B cell (primary cell): ENCODE results near the gene ARHGDIB.

Experiments
- EZH2 ChIP-seq: IDR thresholded peaks from 2 replicates; pipeline ENCODE4 v1.6.1; 2012; ENCODE audit warnings: borderline replicate concordance, low read depth, mild to moderate bottlenecking, moderate library complexity, low read length; ENCODE audit not compliant: insufficient read depth, poor library complexity, severe bottlenecking
- TF ChIP-seq, protein P1 (sequence below): fragments of 200-600 bp; IDR thresholded peaks from one replicate; pipeline ENCODE4 v1.8.0; 2022; ENCODE audit warnings: antibody characterized with exemption, mild to moderate bottlenecking

DNA sequence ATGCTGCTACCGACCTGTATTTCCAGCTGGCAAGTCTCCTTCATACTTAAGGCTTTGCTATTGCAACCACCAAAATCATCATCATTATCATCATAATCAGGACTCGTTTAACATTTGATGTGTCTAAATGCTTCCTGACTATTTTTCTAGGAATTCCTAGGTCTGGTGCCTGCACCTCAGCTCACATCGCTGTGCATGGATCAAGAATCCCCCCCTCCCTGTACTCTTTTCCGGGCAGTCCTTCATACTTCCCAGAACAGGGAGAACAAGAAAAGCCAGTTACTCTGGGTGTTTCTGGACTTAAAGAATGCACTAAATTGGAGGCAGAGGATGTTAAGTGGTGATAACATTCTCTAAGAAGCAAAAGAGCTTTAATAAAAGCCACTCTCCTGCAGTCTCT is 32.5 kb downstream of the ARHGDIB start:
- TF ChIP-seq, protein P1, sequence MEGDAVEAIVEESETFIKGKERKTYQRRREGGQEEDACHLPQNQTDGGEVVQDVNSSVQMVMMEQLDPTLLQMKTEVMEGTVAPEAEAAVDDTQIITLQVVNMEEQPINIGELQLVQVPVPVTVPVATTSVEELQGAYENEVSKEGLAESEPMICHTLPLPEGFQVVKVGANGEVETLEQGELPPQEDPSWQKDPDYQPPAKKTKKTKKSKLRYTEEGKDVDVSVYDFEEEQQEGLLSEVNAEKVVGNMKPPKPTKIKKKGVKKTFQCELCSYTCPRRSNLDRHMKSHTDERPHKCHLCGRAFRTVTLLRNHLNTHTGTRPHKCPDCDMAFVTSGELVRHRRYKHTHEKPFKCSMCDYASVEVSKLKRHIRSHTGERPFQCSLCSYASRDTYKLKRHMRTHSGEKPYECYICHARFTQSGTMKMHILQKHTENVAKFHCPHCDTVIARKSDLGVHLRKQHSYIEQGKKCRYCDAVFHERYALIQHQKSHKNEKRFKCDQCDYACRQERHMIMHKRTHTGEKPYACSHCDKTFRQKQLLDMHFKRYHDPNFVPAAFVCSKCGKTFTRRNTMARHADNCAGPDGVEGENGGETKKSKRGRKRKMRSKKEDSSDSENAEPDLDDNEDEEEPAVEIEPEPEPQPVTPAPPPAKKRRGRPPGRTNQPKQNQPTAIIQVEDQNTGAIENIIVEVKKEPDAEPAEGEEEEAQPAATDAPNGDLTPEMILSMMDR = no peak
- TF ChIP-seq EZH2 = no peak
